GM12878 (cell line): ENCODE data around the gene FKBP15. TPM values are rescaled to one million over a fixed set of nuclear protein-coding genes. Genes with fewer than 3 reads are reported as not detected.

Experiments
- ATAC-seq: fragments of 200-7000 bp; cut with Tn5 transposase; 3 replicates; pipeline ENCODE4 v1.9.1; 2020; ENCODE audit warnings: mild to moderate bottlenecking, moderate library complexity
- BruUV-seq: library from RNA; stranded (reverse); fragments of 400-500 nt; replicated peaks from 2 replicates; lab custom pipeline; 2021; lab: Mats Ljungman, UMichigan
- CTCF ChIA-PET: fragments of 300-600 bp; sonication (Branson Sonifier 250); formaldehyde crosslinking; extraction: SDS; loops from one replicate; lab custom pipeline; 2021; ENCODE audit warnings: inconsistent platforms; lab: Yijun Ruan, JAX
- POLR2A ChIA-PET: fragments of 350-600 bp; formaldehyde crosslinking; extraction: SDS; loops from one replicate; lab custom pipeline; 2021; ENCODE audit warnings: inconsistent platforms; lab: Charles Lee
- RAD21 ChIA-PET: fragments of 300-600 bp; sonication (Branson Sonifier 250); formaldehyde crosslinking; loops from one replicate; lab custom pipeline; 2023; ENCODE audit warnings: antibody characterized with exemption; ENCODE audit not compliant: unreplicated experiment; lab: Charles Lee
- SMC1A ChIA-PET: fragments of 300-600 bp; sonication (Branson Sonifier 250); formaldehyde crosslinking; loops from one replicate; lab custom pipeline; 2023; ENCODE audit not compliant: unreplicated experiment, uncharacterized antibody; lab: Charles Lee
- DNase-seq: peaks from one replicate; pipeline ENCODE4 v3.0.0-alpha.2; 2011; ENCODE audit warnings: low read depth, low spot score
- FAIRE-seq: peaks from 3 replicates; lab custom pipeline; 2011; peaks lifted over from hg19 to GRCh38; lab: Jason Lieb, UNC
- H2AFZ ChIP-seq: 2 replicates; pipeline ENCODE4 v1.6.0; 2011; ENCODE audit warnings: low read depth, low read length, control low read depth; ENCODE audit not compliant: control insufficient read depth
- H3K27ac ChIP-seq: 2 replicates; pipeline ENCODE4 v1.5.1; 2011; ENCODE audit warnings: control low read depth; ENCODE audit not compliant: control insufficient read depth, insufficient read depth
- H3K27me3 ChIP-seq, 2 experiments: replicated peaks in 1 of 2; 2 replicates each; pipeline versions ENCODE4 v1.6.0 to v1.6.1; 2011; ENCODE audit warnings: low read length in 1 of 2; ENCODE audit not compliant: control insufficient read depth in 2 of 2, insufficient read depth in 2 of 2
- H3K36me3 ChIP-seq, 2 experiments: 2 replicates each; pipeline ENCODE4 v1.5.1; 2011; ENCODE audit warnings: low read length in 1 of 2; ENCODE audit not compliant: control insufficient read depth in 2 of 2, insufficient read depth in 2 of 2
- H3K4me1 ChIP-seq: 2 replicates; pipeline ENCODE4 v1.6.1; 2011; ENCODE audit warnings: mild to moderate bottlenecking, low read length, moderate library complexity, mixed read lengths; ENCODE audit not compliant: control insufficient read depth, insufficient read depth
- H3K4me2 ChIP-seq: 2 replicates; pipeline ENCODE4 v1.6.0; 2011; ENCODE audit warnings: control low read depth; ENCODE audit not compliant: control insufficient read depth, insufficient read depth
- H3K4me3 ChIP-seq: fragments of 200-600 bp; sonication (generic); 2 replicates; pipeline ENCODE4 v1.5.1; 2016
- H3K79me2 ChIP-seq: 2 replicates; pipeline ENCODE4 v1.6.0; 2011; ENCODE audit warnings: low read length; ENCODE audit not compliant: control insufficient read depth, insufficient read depth
- H3K9ac ChIP-seq: 2 replicates; pipeline ENCODE4 v1.8.0; 2011; ENCODE audit warnings: low read length, control low read depth, mixed read lengths; ENCODE audit not compliant: control insufficient read depth, insufficient read depth
- H3K9me3 ChIP-seq: replicated peaks from 3 replicates; pipeline ENCODE4 v1.5.1; 2011; ENCODE audit warnings: mild to moderate bottlenecking, low read length; ENCODE audit not compliant: control insufficient read depth, insufficient read depth
- H4K20me1 ChIP-seq: 2 replicates; pipeline ENCODE4 v1.6.0; 2011; ENCODE audit not compliant: control insufficient read depth, insufficient read depth
- CBFB ChIP-seq: IDR thresholded peaks from 2 replicates; pipeline ENCODE4 v1.6.1; 2016; ENCODE audit warnings: antibody characterized with exemption, low read depth
- CHD4 ChIP-seq: fragments of 200-600 bp; sonication (generic); IDR thresholded peaks from 2 replicates; pipeline ENCODE4 v1.6.1; 2016; ENCODE audit warnings: mild to moderate bottlenecking
- CTCF ChIP-seq, 3 experiments: IDR thresholded peaks in 2 of 3; conservative IDR thresholded peaks in 1 of 3; 2 replicates each; pipeline ENCODE4 v1.5.1; 2011; ENCODE audit warnings: low read depth in 3 of 3, low read length in 3 of 3, mild to moderate bottlenecking in 3 of 3, control low read depth in 2 of 3, moderate library complexity in 2 of 3, inconsistent platforms in 1 of 3, mixed read lengths in 1 of 3; ENCODE audit not compliant: control insufficient read depth in 2 of 3, insufficient read depth in 1 of 3; ENCODE audit errors: extremely low read depth in 1 of 3
- E4F1 ChIP-seq: fragments of 450-650 bp; IDR thresholded peaks from 2 replicates; pipeline ENCODE4 v1.6.1; 2018; ENCODE audit warnings: borderline replicate concordance, mild to moderate bottlenecking; ENCODE audit not compliant: partially characterized antibody
- EED ChIP-seq: sonication (generic); IDR thresholded peaks from 2 replicates; pipeline ENCODE4 v1.6.1; 2016; ENCODE audit warnings: antibody characterized with exemption, low read depth
- HDGF ChIP-seq: fragments of 450-650 bp; IDR thresholded peaks from 2 replicates; pipeline ENCODE4 v1.6.1; 2016; ENCODE audit warnings: antibody characterized with exemption
- IKZF1 ChIP-seq: fragments of 450-650 bp; conservative IDR thresholded peaks from 2 replicates; pipeline ENCODE4 v1.6.1; 2017; ENCODE audit warnings: antibody characterized with exemption, mild to moderate bottlenecking
- NFXL1 ChIP-seq: fragments of 450-650 bp; IDR thresholded peaks from 2 replicates; pipeline ENCODE4 v1.6.1; 2017; ENCODE audit warnings: antibody characterized with exemption, mild to moderate bottlenecking, borderline replicate concordance
- RAD51 ChIP-seq: fragments of 450-650 bp; IDR thresholded peaks from 2 replicates; pipeline ENCODE4 v1.6.1; 2016; ENCODE audit warnings: moderate library complexity, mild to moderate bottlenecking, inconsistent platforms
- RELA ChIP-seq: fragments of 450-650 bp; IDR thresholded peaks from 2 replicates; pipeline ENCODE4 v1.8.0; 2014; ENCODE audit warnings: borderline replicate concordance; ENCODE audit not compliant: partially characterized antibody
- SMAD1 ChIP-seq: fragments of 450-650 bp; IDR thresholded peaks from 2 replicates; pipeline ENCODE4 v1.6.1; 2018; ENCODE audit warnings: mild to moderate bottlenecking, low read depth; ENCODE audit not compliant: partially characterized antibody
- TCF3 ChIP-seq: IDR thresholded peaks from 2 replicates; pipeline ENCODE4 v1.6.1; 2012; ENCODE audit warnings: low read depth, mild to moderate bottlenecking, low read length, borderline replicate concordance; ENCODE audit not compliant: insufficient read depth
- YBX1 ChIP-seq: fragments of 450-650 bp; IDR thresholded peaks from 2 replicates; pipeline ENCODE4 v1.6.1; 2016; ENCODE audit warnings: antibody characterized with exemption
- ZBTB33 ChIP-seq: fragments of 450-650 bp; IDR thresholded peaks from 2 replicates; pipeline ENCODE4 v1.6.1; 2017; ENCODE audit warnings: mild to moderate bottlenecking
- ZNF592 ChIP-seq: fragments of 450-650 bp; IDR thresholded peaks from 2 replicates; pipeline ENCODE4 v1.6.1; 2017; ENCODE audit warnings: mild to moderate bottlenecking, moderate library complexity
- WGBS: methylation state at CpG from one replicate; pipeline ENCODE4 v1.1.6; 2016; ENCODE audit warnings: low lambda C conversion rate; ENCODE audit not compliant: insufficient replicate concordance, insufficient coverage; ENCODE audit errors: missing lambda C conversion rate; 5-methylcytosine and 5-hydroxymethylcytosine counted together
- in situ Hi-C: fragments of 300-500 bp; cut with MboI; formaldehyde crosslinking; loops from 9 replicates; pipeline ENCODE4 v1.14.3; 2018; ENCODE audit warnings: mixed read lengths
- intact Hi-C: fragments of 100-400 bp; cut with micrococcal nuclease; formaldehyde crosslinking; loops from one replicate; pipeline ENCODE4 v1.14.2; 2022; ENCODE audit not compliant: unreplicated experiment
- polyA plus RNA-seq, 11 experiments: library from polyadenylated mRNA; depleted of rRNA in 4 of 11; unstranded in 6 of 11; stranded (reverse) in 5 of 11; fragments of >200 nt; fragmentation: Nextera tagmentation in 4 of 11; fragmentation: Illumina TruSeq in 1 of 11; extraction: Ambion mirVana in 4 of 11; extraction: Trizol in 1 of 11; gene quantifications; 1 replicate in 1 of 11; 2 replicates in 10 of 11; pipeline versions ENCODE4 v1.2.1 to v1.2.3, GENCODE V29; 2011 to 2016; ENCODE audit warnings: inconsistent platforms in 2 of 11, missing spikeins in 2 of 11, low read depth in 1 of 11
- total RNA-seq, 4 experiments: library from RNA; depleted of rRNA in 3 of 4; stranded (reverse); fragments of >200 nt in 3 of 4; fragmentation: Illumina TruSeq in 1 of 4; extraction: Trizol in 1 of 4; gene quantifications; 2 replicates each; pipeline versions ENCODE4 v1.2.1 to v1.2.3, GENCODE V29; 2013 to 2021

The FKBP15 gene
- total and polyA plus RNA-seq, 10 of the 15 experiments (the other 5 are each of a cell fraction or from before 2014, with no cell fraction given) = 5.0 to 53.4 (median 21.2) TPM

- Histone ChIP-seq H2AFZ (no peak overlapping the region), H3K79me2 (no peaks in the 10 kb centered on the region), H4K20me1 (no peaks in the 10 kb centered on the region), H3K4me3 (no peak overlapping the region), H3K27me3 (no peaks in the 10 kb centered on the region; a peak in 1 of 4 replicates), H3K9ac (no peak overlapping the region), H3K4me1 (no peaks in the 10 kb centered on the region), H3K4me2 (no peak overlapping the region), H3K27ac (no peak overlapping the region), H3K36me3 (no peaks in the 10 kb centered on the region), H3K9me3 (no peaks in the 10 kb centered on the region; the same call in 2 of the 3 replicates)
- WGBS = 0% methylated on average over 4 of the region's 4 CpGs
- ChIA-PET CTCF (no interaction called here), SMC1A (no interaction called here), POLR2A (no interaction called here), RAD21 (no interaction called here)
- no peak for DNase-seq
- in situ Hi-C loops = no loop called here
- no peak for FAIRE-seq
- intact Hi-C loops = no loop called here
- no peak for ATAC-seq
- BruUV-seq = no TSS peak
- TF ChIP-seq EED (no peak), RAD51 (no peak), SMAD1 (no peak), CBFB (no peak), HDGF (no peak), ZBTB33 (no peak), CTCF (IDR thresholded peaks at IDR 0.05 in 2 of 3, conservative IDR thresholded peaks at IDR 0.05 in 1 of 3; ENCODE audit: control insufficient read depth in 2 of 3, extremely low read depth in 1 of 3, insufficient read depth in 1 of 3, low read depth in 3 of 3, low read length in 3 of 3) (no peak), IKZF1 (no peak), RELA (no peak), ZNF592 (no peak), CHD4 (no peak), E4F1 (no peak), NFXL1 (no peak), TCF3 (no peak), YBX1 (no peak)
Measured at GRCh38 chr9:113129884-113130283, 91.2 kb downstream of the FKBP15 start.
